ENCODE measurements around the gene DNAAF5. TPM values are rescaled to one million over a fixed set of nuclear protein-coding genes. Genes with fewer than 3 reads are reported as not detected.
A peak's percentile ranks its signal among the peaks of the same experiment; 100 is the strongest.

The DNAAF5 gene
- total and polyA plus RNA-seq, 2 donors, result 8.3 to 9.2 TPM

GRCh38 chr7:832968-833424 lies 106.5 kb downstream of the DNAAF5 start:
- Histone ChIP-seq H3K36me3 (ENCODE audit: control insufficient read depth in 2 of 2, insufficient read depth in 2 of 2, low read length in 1 of 2) (peaks cover 4 to 14% of the 10 kb centered on the region in 2 donors), H3K4me3 (ENCODE audit: low read length in 2 of 2) (no peak overlapping the region), H3K9me3 (ENCODE audit: control insufficient read depth in 2 of 2, insufficient read depth in 1 of 2, low read length in 1 of 2) (no peaks in the 10 kb centered on the region), H3K4me1 (ENCODE audit: control insufficient read depth in 2 of 2, insufficient read depth in 2 of 2, low read length in 2 of 2) (peaks cover 8 to 24% of the 10 kb centered on the region in 2 donors), H3K27me3 (ENCODE audit: control insufficient read depth in 2 of 2, insufficient read depth in 1 of 2, low read length in 1 of 2) (no peaks in the 10 kb centered on the region), H3K27ac (ENCODE audit: low read depth in 1 of 2, low read length in 1 of 2) (peak overlapping the region in 1 of 2 donors; percentile 64)
- 96% methylated on average over 15 of the region's 15 CpGs for WGBS
- no peak for DNase-seq (ENCODE audit: low read depth in 6 of 9, low spot score in 9 of 9)

- Histone ChIP-seq H3K4me1 (ENCODE audit: control insufficient read depth in 2 of 2, insufficient read depth in 2 of 2, low read length in 2 of 2) (peaks cover 8 to 24% of the 10 kb centered on the region in 2 donors), H3K36me3 (ENCODE audit: control insufficient read depth in 2 of 2, insufficient read depth in 2 of 2, low read length in 1 of 2) (peaks cover 4 to 19% of the 10 kb centered on the region in 2 donors), H3K4me3 (ENCODE audit: low read length in 2 of 2) (no peak overlapping the region), H3K27ac (ENCODE audit: low read depth in 1 of 2, low read length in 1 of 2) (peak overlapping the region in 1 of 2 donors; percentile 31), H3K27me3 (ENCODE audit: control insufficient read depth in 2 of 2, insufficient read depth in 1 of 2, low read length in 1 of 2) (no peaks in the 10 kb centered on the region), H3K9me3 (ENCODE audit: control insufficient read depth in 2 of 2, insufficient read depth in 1 of 2, low read length in 1 of 2) (no peaks in the 10 kb centered on the region)
- no peak for DNase-seq (ENCODE audit: low read depth in 6 of 9, low spot score in 9 of 9)
- WGBS, result 97% methylated on average over 8 of the region's 8 CpGs
These were observed 107.2 kb downstream of the DNAAF5 start for GRCh38 chr7:833601-834258.

- Histone ChIP-seq H3K9me3 (ENCODE audit: control insufficient read depth in 2 of 2, insufficient read depth in 1 of 2, low read length in 1 of 2) (no peaks in the 10 kb centered on the region), H3K36me3 (ENCODE audit: control insufficient read depth in 2 of 2, insufficient read depth in 2 of 2, low read length in 1 of 2) (peaks cover 9 to 25% of the 10 kb centered on the region in 2 donors), H3K27me3 (ENCODE audit: control insufficient read depth in 2 of 2, insufficient read depth in 1 of 2, low read length in 1 of 2) (no peaks in the 10 kb centered on the region), H3K4me1 (ENCODE audit: control insufficient read depth in 2 of 2, insufficient read depth in 2 of 2, low read length in 2 of 2) (peaks cover 8 to 24% of the 10 kb centered on the region in 2 donors), H3K4me3 (ENCODE audit: low read length in 2 of 2) (no peak overlapping the region), H3K27ac (ENCODE audit: low read depth in 1 of 2, low read length in 1 of 2) (no peak overlapping the region)
- no peak for DNase-seq (ENCODE audit: low read depth in 6 of 9, low spot score in 9 of 9)
- 97% methylated on average over 12 of the region's 12 CpGs for WGBS
These were observed 107.8 kb downstream of the DNAAF5 start for GRCh38 chr7:834277-834676.

GRCh38 chr7:835021-835420 lies 108.5 kb downstream of the DNAAF5 start:
- Histone ChIP-seq H3K27me3 (ENCODE audit: control insufficient read depth in 2 of 2, insufficient read depth in 1 of 2, low read length in 1 of 2) (no peaks in the 10 kb centered on the region), H3K9me3 (ENCODE audit: control insufficient read depth in 2 of 2, insufficient read depth in 1 of 2, low read length in 1 of 2) (no peaks in the 10 kb centered on the region), H3K27ac (ENCODE audit: low read depth in 1 of 2, low read length in 1 of 2) (no peak overlapping the region), H3K4me3 (ENCODE audit: low read length in 2 of 2) (no peak overlapping the region), H3K36me3 (ENCODE audit: control insufficient read depth in 2 of 2, insufficient read depth in 2 of 2, low read length in 1 of 2) (peaks cover 14 to 28% of the 10 kb centered on the region in 2 donors), H3K4me1 (ENCODE audit: control insufficient read depth in 2 of 2, insufficient read depth in 2 of 2, low read length in 2 of 2) (peaks cover 8 to 24% of the 10 kb centered on the region in 2 donors)
- 93% methylated on average over 12 of the region's 12 CpGs for WGBS
- DNase-seq (ENCODE audit: low read depth in 6 of 9, low spot score in 9 of 9), result no peak

- WGBS, result 71% methylated on average over 27 of the region's 27 CpGs
- Histone ChIP-seq H3K4me3 (ENCODE audit: low read length in 2 of 2) (no peak overlapping the region), H3K4me1 (ENCODE audit: control insufficient read depth in 2 of 2, insufficient read depth in 2 of 2, low read length in 2 of 2) (peaks cover 6 to 21% of the 10 kb centered on the region in 2 donors), H3K36me3 (ENCODE audit: control insufficient read depth in 2 of 2, insufficient read depth in 2 of 2, low read length in 1 of 2) (peaks cover 17 to 32% of the 10 kb centered on the region in 2 donors), H3K9me3 (ENCODE audit: control insufficient read depth in 2 of 2, insufficient read depth in 1 of 2, low read length in 1 of 2) (no peaks in the 10 kb centered on the region), H3K27ac (ENCODE audit: low read depth in 1 of 2, low read length in 1 of 2) (no peak overlapping the region), H3K27me3 (ENCODE audit: control insufficient read depth in 2 of 2, insufficient read depth in 1 of 2, low read length in 1 of 2) (no peaks in the 10 kb centered on the region)
- no peak for DNase-seq (ENCODE audit: low read depth in 6 of 9, low spot score in 9 of 9)
These were observed 109.2 kb downstream of the DNAAF5 start for GRCh38 chr7:835485-836401.

Other genes starting within 250 kb of the DNAAF5 start
- 8.1 TPM for gene PDGFA, start 206.9 kb upstream of the DNAAF5 start, total RNA-seq
- 15.1 TPM for gene PDGFA, start 206.9 kb upstream of the DNAAF5 start, polyA plus RNA-seq
- 15.4 TPM for gene PRKAR1B, start 582 bp downstream of the DNAAF5 start, total RNA-seq
- 13.7 TPM for gene PRKAR1B, start 582 bp downstream of the DNAAF5 start, polyA plus RNA-seq
- gene SUN1, start 105.8 kb downstream of the DNAAF5 start, total RNA-seq, result 38.4 TPM
- gene SUN1, start 105.8 kb downstream of the DNAAF5 start, polyA plus RNA-seq, result 95.4 TPM
- gene GET4, start 149.9 kb downstream of the DNAAF5 start, total RNA-seq, result 24.3 TPM
- 84.7 TPM for gene GET4, start 149.9 kb downstream of the DNAAF5 start, polyA plus RNA-seq
- gene ADAP1, start 228.0 kb downstream of the DNAAF5 start, total RNA-seq, result 6.2 TPM
- gene ADAP1, start 228.0 kb downstream of the DNAAF5 start, polyA plus RNA-seq, result 9.4 TPM
- gene COX19, start 248.8 kb downstream of the DNAAF5 start, total RNA-seq, result 6.9 TPM
- gene COX19, start 248.8 kb downstream of the DNAAF5 start, polyA plus RNA-seq, result 11.6 TPM